B cell (primary cell): ENCODE data around the gene TBCD. TPM values are rescaled to one million over a fixed set of nuclear protein-coding genes. Genes with fewer than 3 reads are reported as not detected.

Experiments used
- ATAC-seq: fragments of 200-7000 bp; cut with Tn5 transposase; one replicate; pipeline ENCODE4 v1.10.0; 2021; ENCODE audit warnings: low read depth, mild to moderate bottlenecking, moderate number of reproducible peaks, moderate library complexity
- CTCF ChIA-PET: fragments of 350-600 bp; sonication (Branson Sonifier 250); formaldehyde crosslinking; loops from one replicate; lab custom pipeline; 2021; ENCODE audit warnings: antibody characterized with exemption, inconsistent platforms; lab: Charles Lee
- POLR2A ChIA-PET: fragments of 350-600 bp; sonication (Branson Sonifier 250); formaldehyde crosslinking; loops from one replicate; lab custom pipeline; 2021; ENCODE audit warnings: antibody characterized with exemption; lab: Charles Lee
- DNase-seq: peaks from one replicate; pipeline ENCODE4 v3.0.0; 2013
- H2AFZ ChIP-seq: 2 replicates; pipeline ENCODE4 v1.6.1; 2012; ENCODE audit warnings: mild to moderate bottlenecking, low read depth, low read length; ENCODE audit not compliant: insufficient read depth, poor library complexity, severe bottlenecking
- H3K27ac ChIP-seq, 2 donors: 1 replicate in 1 of 2; 2 replicates in 1 of 2; pipeline ENCODE4 v1.5.1; 2012 to 2013; ENCODE audit warnings: low read length in 2 of 2, mild to moderate bottlenecking in 2 of 2, moderate library complexity in 1 of 2
- H3K27me3 ChIP-seq, 4 experiments: fragments of 200-600 bp in 1 of 4; sonication (generic) in 1 of 4; replicated peaks in 1 of 4; 1 replicate in 2 of 4; 2 replicates in 2 of 4; pipeline versions ENCODE4 v1.6.1 to v1.7.0; 2013 to 2016; ENCODE audit warnings: low read length in 3 of 4, mild to moderate bottlenecking in 2 of 4, mixed read lengths in 1 of 4, moderate library complexity in 1 of 4; ENCODE audit not compliant: insufficient read depth in 4 of 4, control insufficient read depth in 3 of 4; ENCODE audit errors: control extremely low read depth in 1 of 4
- H3K36me3 ChIP-seq, 2 experiments: replicated peaks in 1 of 2; 1 replicate in 1 of 2; 2 replicates in 1 of 2; pipeline versions ENCODE4 v1.6.1 to v1.7.1; 2013; ENCODE audit warnings: low read length in 1 of 2; ENCODE audit not compliant: insufficient read depth in 2 of 2, control insufficient read depth in 1 of 2; ENCODE audit errors: control extremely low read depth in 1 of 2, extremely low read depth in 1 of 2
- H3K4me1 ChIP-seq, 2 donors: fragments of 200-600 bp in 1 of 2; sonication (generic) in 1 of 2; 1 replicate in 1 of 2; 2 replicates in 1 of 2; pipeline versions ENCODE4 v1.5.1 to v1.6.1; 2013 to 2017; ENCODE audit warnings: low read length in 2 of 2; ENCODE audit not compliant: control insufficient read depth in 2 of 2, insufficient read depth in 2 of 2
- H3K4me2 ChIP-seq: replicated peaks from 2 replicates; pipeline ENCODE3; 2012; ENCODE audit warnings: mild to moderate bottlenecking, low read depth, low read length; ENCODE audit not compliant: poor library complexity, severe bottlenecking
- H3K4me3 ChIP-seq, 5 experiments: fragments of 200-600 bp in 1 of 5; sonication (generic) in 1 of 5; 1 replicate in 3 of 5; 2 replicates in 2 of 5; pipeline versions ENCODE4 v1.5.1 to v1.7.0; 2011 to 2016; ENCODE audit warnings: low read length in 4 of 5, mild to moderate bottlenecking in 4 of 5, low read depth in 2 of 5, control low read depth in 1 of 5, moderate library complexity in 1 of 5; ENCODE audit not compliant: insufficient read depth in 1 of 5; ENCODE audit errors: control extremely low read depth in 1 of 5, extremely low read depth in 1 of 5
- H3K79me2 ChIP-seq: fragments of 200-600 bp; sonication (generic); one replicate; pipeline ENCODE4 v1.6.0; 2016; ENCODE audit warnings: low read length; ENCODE audit not compliant: control insufficient read depth, insufficient read depth
- H3K9ac ChIP-seq: fragments of 200-600 bp; sonication (generic); 2 replicates; pipeline ENCODE4 v1.6.1; 2017; ENCODE audit warnings: mild to moderate bottlenecking, low read length, moderate library complexity
- H3K9me3 ChIP-seq, 3 donors: one replicate each; pipeline versions ENCODE4 v1.6.1 to v1.7.1; 2013; ENCODE audit warnings: low read length in 2 of 3; ENCODE audit not compliant: control insufficient read depth in 2 of 3, insufficient read depth in 1 of 3; ENCODE audit errors: control extremely low read depth in 1 of 3
- H4K20me1 ChIP-seq: 2 replicates; pipeline ENCODE4 v1.6.0; 2012; ENCODE audit warnings: mild to moderate bottlenecking, low read length; ENCODE audit not compliant: insufficient read depth, control insufficient read depth, poor library complexity, severe bottlenecking
- H3K27ac Mint-ChIP-seq: one replicate; pipeline ENCODE4 v1.8.0; 2021; ENCODE audit warnings: mixed read lengths
- H3K27me3 Mint-ChIP-seq: one replicate; pipeline ENCODE4 v1.8.0; 2021; ENCODE audit warnings: mixed read lengths
- H3K4me1 Mint-ChIP-seq: one replicate; pipeline ENCODE4 v1.8.0; 2021; ENCODE audit warnings: mixed read lengths
- H3K4me3 Mint-ChIP-seq: one replicate; pipeline ENCODE4 v1.8.0; 2021; ENCODE audit warnings: mixed read lengths
- H3K9me3 Mint-ChIP-seq: one replicate; pipeline ENCODE4 v1.8.0; 2022; ENCODE audit warnings: mixed read lengths; ENCODE audit not compliant: insufficient read depth
- CTCF ChIP-seq: fragments of 200-600 bp; IDR thresholded peaks from one replicate; pipeline ENCODE4 v1.8.0; 2022; ENCODE audit warnings: antibody characterized with exemption, mild to moderate bottlenecking
- EZH2 ChIP-seq: IDR thresholded peaks from 2 replicates; pipeline ENCODE4 v1.6.1; 2012; ENCODE audit warnings: borderline replicate concordance, low read depth, mild to moderate bottlenecking, moderate library complexity, low read length; ENCODE audit not compliant: insufficient read depth, poor library complexity, severe bottlenecking
- WGBS: methylation state at CpG from one replicate; pipeline ENCODE4 v1.1.5; 2013; ENCODE audit warnings: missing lambda C conversion rate; ENCODE audit not compliant: insufficient coverage; 5-methylcytosine and 5-hydroxymethylcytosine counted together
- intact Hi-C: fragments of 100-400 bp; cut with micrococcal nuclease; formaldehyde crosslinking; loops from one replicate; pipeline ENCODE4 v1.10.0; 2022
- polyA plus RNA-seq: library from polyadenylated mRNA; depleted of rRNA; stranded (reverse); fragments of >200 nt; gene quantifications from 2 replicates; pipeline ENCODE4 v1.2.3, GENCODE V29; 2012
- total RNA-seq, 2 donors: library from RNA; stranded (reverse); fragments of 120-200 nt in 1 of 2; gene quantifications; 1 replicate in 1 of 2; 2 replicates in 1 of 2; pipeline versions ENCODE4 v1.2.3 to v1.2.4, GENCODE V29; 2013 to 2022

Gene TBCD
- total and polyA plus RNA-seq, 2 donors (not counting 1 experiment from before 2014, with no cell fraction given) = 60.8 to 101 TPM

GRCh38 chr17:82862737-82863382 is 111.0 kb downstream of the TBCD start:
- whole genome bisulfite sequencing = 98% methylated on average over 25 of the region's 25 CpGs
- no peak for ATAC-seq
- intact Hi-C loops = no loop called here
- Mint-ChIP-seq H3K4me1 (peaks cover 75% of the 10 kb centered on the region), H3K27me3 (peaks cover 4% of the 10 kb centered on the region), H3K4me3 (peak overlapping the region; percentile 85), H3K9me3 (no peaks in the 10 kb centered on the region), H3K27ac (no peak overlapping the region)
- ChIA-PET CTCF (interaction anchor here (1.3 to 2.8 kb wide), 6 partner anchors 22 to 337 kb away, joined by 5 to 35 read pairs (median 11); no protein-coding TSS in a partner anchor), POLR2A (interaction anchor here (0.6 to 2.0 kb wide), 3 partner anchors 22 to 81 kb away, joined by 3 to 12 read pairs (median 5); no protein-coding TSS in a partner anchor)
- Histone ChIP-seq H2AFZ (no peak overlapping the region), H4K20me1 (peaks cover 70% of the 10 kb centered on the region), H3K36me3 (no peaks in the 10 kb centered on the region), H3K9ac (no peak overlapping the region), H3K27me3 (peaks cover 0 to 12% (median 0%) of the 10 kb centered on the region in 4 experiments), H3K9me3 (no peaks in the 10 kb centered on the region), H3K79me2 (peaks cover 15% of the 10 kb centered on the region), H3K27ac (no peak overlapping the region), H3K4me2 (peak overlapping the region; percentile 60), H3K4me3 (no peak overlapping the region), H3K4me1 (peaks cover 71 to 77% of the 10 kb centered on the region in 2 donors)
- no peak for DNase-seq
- TF ChIP-seq CTCF (no peak), EZH2 (no peak)

DNA sequence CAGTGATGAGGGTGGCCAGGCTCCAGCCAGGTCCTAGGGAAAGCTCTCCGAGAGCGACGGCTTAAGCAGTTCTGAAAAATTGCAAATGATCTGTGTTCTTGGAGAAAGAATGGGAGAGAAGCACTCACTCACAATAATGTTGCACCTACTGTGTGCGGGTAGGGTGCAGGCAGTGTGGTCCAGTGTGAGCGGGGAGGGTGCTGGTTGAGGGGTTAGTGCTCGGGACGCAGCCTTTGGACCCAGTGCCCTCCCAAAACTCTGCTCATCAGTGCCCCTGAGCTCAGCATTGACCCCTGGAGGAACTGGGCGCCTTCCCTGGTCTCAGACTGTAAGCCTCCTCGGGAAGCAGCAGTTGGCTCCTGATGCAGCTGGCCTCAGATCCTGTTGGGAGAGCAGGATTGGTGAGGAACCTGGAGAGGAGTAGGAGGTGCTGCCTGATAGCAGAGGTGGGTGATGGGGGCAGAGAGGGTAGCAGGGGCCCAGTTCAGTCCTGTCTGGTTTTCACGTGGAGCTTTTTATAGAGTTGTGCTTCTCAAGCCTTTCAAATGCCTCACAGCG is 111.6 kb downstream of the TBCD start:
- Mint-ChIP-seq H3K4me3 (peak overlapping the region; percentile 85), H3K27me3 (peaks cover 4% of the 10 kb centered on the region), H3K9me3 (no peaks in the 10 kb centered on the region), H3K4me1 (peaks cover 77% of the 10 kb centered on the region), H3K27ac (peak overlapping the region; percentile 93)
- intact Hi-C loops = no loop called here
- H3K36me3 ChIP-seq = no peaks in the 10 kb centered on the region
- no peak for DNase-seq
- H3K4me3 ChIP-seq = peak overlapping the region in 1 of 5 experiments; percentile 18
- H3K27ac ChIP-seq = peak overlapping the region in 1 of 2 donors; percentile 3
- H3K9me3 ChIP-seq = no peaks in the 10 kb centered on the region
- POLR2A ChIA-PET = interaction anchor here (0.6 to 2.0 kb wide), 6 partner anchors 9 to 82 kb away, joined by 3 to 12 read pairs (median 7); no protein-coding TSS in a partner anchor
- H3K27me3 ChIP-seq = peaks cover 0 to 15% (median 0%) of the 10 kb centered on the region in 4 experiments
- 80% methylated on average over 9 of the region's 11 CpGs for WGBS
- H3K79me2 ChIP-seq = peaks cover 15% of the 10 kb centered on the region
- CTCF ChIA-PET = interaction anchor here (1.0 to 2.8 kb wide), 12 partner anchors 9 to 337 kb away, joined by 3 to 35 read pairs (median 8); no protein-coding TSS in a partner anchor
- H3K4me1 ChIP-seq = peaks cover 71 to 77% of the 10 kb centered on the region in 2 donors
- H3K9ac ChIP-seq = no peak overlapping the region
- peak overlapping the region; percentile 60 for H3K4me2 ChIP-seq
- no peak overlapping the region for H2AFZ ChIP-seq
- TF ChIP-seq CTCF = no peak
- TF ChIP-seq EZH2 = no peak
- ATAC-seq = no peak
- H4K20me1 ChIP-seq = peaks cover 75% of the 10 kb centered on the region
